Activated naive CD4-positive, alpha-beta T cell treated with anti-CD3 and anti-CD28 coated beads for 36 hours (primary cell): ENCODE measurements around the gene RIMBP2. TPM values are rescaled to one million over a fixed set of nuclear protein-coding genes. Genes with fewer than 3 reads are reported as not detected.
"Not testable (repeated sequence)": the region's sequence is repeated elsewhere in the genome, so short reads cannot be mapped to it uniquely, and the experiment has no call there.

ENCODE experiments used
- CTCF ChIA-PET: fragments of 350-600 bp; sonication (Branson Sonifier 250); formaldehyde crosslinking; loops from one replicate; lab custom pipeline; 2021; ENCODE audit warnings: antibody characterized with exemption; lab: Charles Lee
- DNase-seq: peaks from one replicate; pipeline ENCODE4 v3.0.0-alpha.2; 2020
- H3K27ac Mint-ChIP-seq: one replicate; pipeline ENCODE4 v1.8.0; 2021; ENCODE audit warnings: mild to moderate bottlenecking, mixed read lengths
- H3K27me3 Mint-ChIP-seq: one replicate; pipeline ENCODE4 v1.8.0; 2021; ENCODE audit warnings: low read depth, mixed read lengths
- H3K36me3 Mint-ChIP-seq: one replicate; pipeline ENCODE4 v1.8.0; 2021; ENCODE audit warnings: low read depth, mixed read lengths
- H3K4me1 Mint-ChIP-seq: one replicate; pipeline ENCODE4 v1.8.0; 2021; ENCODE audit warnings: low read depth, mixed read lengths
- H3K4me3 Mint-ChIP-seq: one replicate; pipeline ENCODE4 v1.8.0; 2021; ENCODE audit warnings: mild to moderate bottlenecking, moderate library complexity, mixed read lengths
- H3K9me3 Mint-ChIP-seq: one replicate; pipeline ENCODE4 v1.8.0; 2021; ENCODE audit warnings: mixed read lengths
- intact Hi-C: fragments of 100-400 bp; cut with micrococcal nuclease; formaldehyde crosslinking; loops from one replicate; pipeline ENCODE4 v1.15.1; 2023
- total RNA-seq, 2 experiments: library from RNA; stranded (reverse); gene quantifications; one replicate each; pipeline ENCODE4 v1.2.3, GENCODE V29; 2021

Gene RIMBP2
- total RNA-seq, 2 experiments from 2014 or later: not detected

DNA sequence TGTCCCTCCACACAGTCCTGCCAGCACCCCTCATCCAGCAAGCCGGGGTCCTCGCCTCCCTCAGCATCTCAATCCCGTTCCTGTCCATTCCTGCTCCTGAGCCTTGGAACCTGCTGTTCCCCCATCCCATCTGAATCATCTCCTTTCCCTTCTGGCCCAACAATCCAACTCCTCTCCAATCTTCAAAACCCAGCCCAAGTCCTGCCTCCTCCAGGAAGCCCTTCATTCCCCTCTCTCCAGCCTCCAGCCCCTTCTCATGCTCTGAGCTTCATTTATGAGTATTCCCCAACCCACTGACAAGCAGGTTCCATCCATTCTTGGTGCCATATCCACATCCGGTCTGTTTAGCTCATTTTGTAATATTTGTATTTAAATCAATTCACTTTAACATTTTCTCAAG lies 128.1 kb downstream of the RIMBP2 start:
- H3K4me3 Mint-ChIP-seq: no peak overlapping the region
- DNase-seq: no peak
- peaks cover 4% of the 10 kb centered on the region for H3K9me3 Mint-ChIP-seq
- no peaks in the 10 kb centered on the region for H3K4me1 Mint-ChIP-seq
- intact Hi-C loops: no loop called here
- no peak overlapping the region for H3K27ac Mint-ChIP-seq
- no peaks in the 10 kb centered on the region for H3K36me3 Mint-ChIP-seq
- H3K27me3 Mint-ChIP-seq: peaks cover 4% of the 10 kb centered on the region
- CTCF ChIA-PET: no interaction called here

DNA sequence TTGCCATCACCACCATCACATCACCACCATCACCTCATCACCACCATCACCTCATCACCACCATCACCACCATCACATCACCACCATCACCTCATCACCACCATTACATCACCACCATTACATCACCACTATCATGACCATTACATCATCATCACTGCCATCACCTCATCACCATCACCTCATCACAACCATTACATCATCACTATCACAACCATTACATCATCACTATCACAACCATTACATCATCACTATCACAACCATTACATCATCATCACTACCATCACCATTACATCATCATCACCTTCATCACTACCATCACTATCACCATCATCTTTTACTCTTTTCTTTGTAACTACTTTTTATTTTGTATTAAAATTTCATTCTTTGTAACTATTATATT lies 131.6 kb downstream of the RIMBP2 start:
- intact Hi-C loops, H3K27me3 Mint-ChIP-seq, DNase-seq, CTCF ChIA-PET, H3K4me1 Mint-ChIP-seq, H3K36me3 Mint-ChIP-seq, H3K27ac Mint-ChIP-seq, H3K4me3 Mint-ChIP-seq: not testable (repeated sequence)
- peaks cover 11% of the 10 kb centered on the region for H3K9me3 Mint-ChIP-seq

DNA sequence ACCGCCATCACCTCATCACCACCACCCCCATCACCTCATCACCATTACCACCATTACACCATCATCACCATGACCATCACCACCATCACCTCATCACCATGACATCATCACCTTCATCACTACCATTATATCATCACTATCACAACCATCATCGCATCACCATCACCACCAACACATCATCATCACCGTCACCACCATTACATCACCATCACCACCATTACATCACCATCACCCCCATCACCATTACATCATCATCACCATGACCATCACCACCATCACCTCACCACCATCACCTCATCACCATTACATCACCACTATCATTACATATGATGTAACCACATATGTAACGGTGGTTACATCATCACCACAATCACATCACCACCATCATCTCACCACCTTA lies 132.3 kb downstream of the RIMBP2 start:
- CTCF ChIA-PET: no interaction called here
- H3K27me3 Mint-ChIP-seq: peaks cover 10% of the 10 kb centered on the region
- H3K4me1 Mint-ChIP-seq: no peaks in the 10 kb centered on the region
- H3K36me3 Mint-ChIP-seq: no peaks in the 10 kb centered on the region
- no peak overlapping the region for H3K4me3 Mint-ChIP-seq
- intact Hi-C loops: no loop called here
- H3K9me3 Mint-ChIP-seq: peaks cover 11% of the 10 kb centered on the region
- H3K27ac Mint-ChIP-seq: no peak overlapping the region
- DNase-seq: no peak

DNA sequence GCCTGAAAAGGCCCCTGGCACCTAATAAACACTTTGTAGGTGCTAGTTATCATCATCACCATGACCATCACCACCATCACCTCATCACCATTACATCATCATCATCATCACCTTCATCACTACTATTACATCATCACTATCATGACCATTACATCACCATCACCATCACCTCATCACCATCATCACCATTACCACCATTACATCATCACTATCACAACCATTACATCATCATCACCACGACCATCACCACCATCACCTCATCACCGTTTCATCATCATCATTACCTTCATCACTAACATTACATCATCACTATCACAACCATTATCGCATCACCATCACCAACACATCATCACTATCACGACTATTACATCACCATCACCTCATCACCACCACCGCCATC lies 132.8 kb downstream of the RIMBP2 start:
- intact Hi-C loops: no loop called here
- Mint-ChIP-seq H3K36me3 (no peaks in the 10 kb centered on the region), H3K4me1 (no peaks in the 10 kb centered on the region), H3K9me3 (peaks cover 11% of the 10 kb centered on the region), H3K27me3 (peaks cover 8% of the 10 kb centered on the region), H3K4me3 (no peak overlapping the region), H3K27ac (no peak overlapping the region)
- CTCF ChIA-PET: no interaction called here
- no peak for DNase-seq

- no peaks in the 10 kb centered on the region for H3K36me3 Mint-ChIP-seq
- H3K27ac Mint-ChIP-seq: no peak overlapping the region
- H3K9me3 Mint-ChIP-seq: peaks cover 7% of the 10 kb centered on the region
- no peak for DNase-seq
- H3K4me1 Mint-ChIP-seq: no peaks in the 10 kb centered on the region
- H3K4me3 Mint-ChIP-seq: no peak overlapping the region
- intact Hi-C loops: no loop called here
- peaks cover 8% of the 10 kb centered on the region for H3K27me3 Mint-ChIP-seq
- CTCF ChIA-PET: no interaction called here
Observed at GRCh38 chr12:130582286-130582685, 133.8 kb downstream of the RIMBP2 start.

DNA sequence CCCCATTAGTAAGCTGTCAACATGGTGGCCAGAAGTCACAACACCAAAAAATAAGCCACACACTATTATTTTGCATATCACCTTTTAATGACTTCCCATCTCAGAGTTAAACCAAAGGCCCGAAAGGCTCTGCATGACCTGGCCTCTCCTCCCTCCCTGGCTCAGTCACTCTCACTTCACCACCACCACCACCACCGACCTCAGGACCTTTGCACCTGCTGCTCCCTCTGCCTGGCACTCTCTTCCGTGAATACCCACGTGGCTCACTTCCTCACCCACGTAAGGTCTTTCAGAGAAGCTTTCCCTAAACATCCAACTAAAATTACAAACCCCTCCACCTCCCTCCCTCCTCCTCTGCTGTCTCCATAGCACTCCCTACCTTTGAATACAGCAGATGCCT lies 134.3 kb downstream of the RIMBP2 start:
- H3K36me3 Mint-ChIP-seq: no peaks in the 10 kb centered on the region
- intact Hi-C loops: no loop called here

DNA sequence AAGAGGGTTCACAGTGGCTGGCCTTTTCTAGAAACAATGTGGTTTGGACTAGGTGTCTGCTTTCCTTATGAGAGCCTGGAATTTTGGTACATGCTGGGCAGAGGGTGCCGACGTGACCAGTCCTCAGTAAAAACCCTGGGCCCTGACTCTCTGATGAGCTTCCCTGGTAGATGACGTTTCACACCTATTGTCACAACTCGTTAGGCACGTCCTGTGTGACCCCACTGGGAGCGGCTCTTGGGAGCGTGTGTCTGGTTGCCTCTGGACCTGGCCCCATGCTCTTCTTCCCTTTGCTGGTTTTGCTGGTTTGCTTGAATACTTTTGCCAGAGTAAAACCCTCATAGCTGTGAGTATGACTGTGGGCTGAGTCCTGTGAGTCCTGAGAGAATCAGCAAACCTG lies 136.9 kb downstream of the RIMBP2 start:
- Mint-ChIP-seq H3K27me3 (peaks cover 8% of the 10 kb centered on the region), H3K4me3 (no peak overlapping the region), H3K36me3 (no peaks in the 10 kb centered on the region), H3K9me3 (peaks cover 7% of the 10 kb centered on the region), H3K4me1 (no peaks in the 10 kb centered on the region), H3K27ac (no peak overlapping the region)
- intact Hi-C loops: no loop called here
- CTCF ChIA-PET: no interaction called here
- DNase-seq: no peak

More for the DNA sequence above, 134.3 kb downstream of the RIMBP2 start:
- Mint-ChIP-seq H3K27ac (no peak overlapping the region), H3K27me3 (peaks cover 8% of the 10 kb centered on the region), H3K9me3 (peaks cover 7% of the 10 kb centered on the region), H3K4me3 (no peak overlapping the region), H3K4me1 (no peaks in the 10 kb centered on the region)
- DNase-seq: no peak
- CTCF ChIA-PET: no interaction called here

- Mint-ChIP-seq H3K4me1 (no peaks in the 10 kb centered on the region), H3K36me3 (no peaks in the 10 kb centered on the region), H3K27me3 (peaks cover 8% of the 10 kb centered on the region), H3K4me3 (no peak overlapping the region), H3K9me3 (peaks cover 4% of the 10 kb centered on the region), H3K27ac (no peak overlapping the region)
- CTCF ChIA-PET: interaction anchor here (0.6 to 1.4 kb wide), 2 partner anchors 103 to 139 kb away, joined by 3 read pairs; no protein-coding TSS in a partner anchor
- intact Hi-C loops: no loop called here
- no peak for DNase-seq
Observed at GRCh38 chr12:130577351-130577750, 138.7 kb downstream of the RIMBP2 start.

DNA sequence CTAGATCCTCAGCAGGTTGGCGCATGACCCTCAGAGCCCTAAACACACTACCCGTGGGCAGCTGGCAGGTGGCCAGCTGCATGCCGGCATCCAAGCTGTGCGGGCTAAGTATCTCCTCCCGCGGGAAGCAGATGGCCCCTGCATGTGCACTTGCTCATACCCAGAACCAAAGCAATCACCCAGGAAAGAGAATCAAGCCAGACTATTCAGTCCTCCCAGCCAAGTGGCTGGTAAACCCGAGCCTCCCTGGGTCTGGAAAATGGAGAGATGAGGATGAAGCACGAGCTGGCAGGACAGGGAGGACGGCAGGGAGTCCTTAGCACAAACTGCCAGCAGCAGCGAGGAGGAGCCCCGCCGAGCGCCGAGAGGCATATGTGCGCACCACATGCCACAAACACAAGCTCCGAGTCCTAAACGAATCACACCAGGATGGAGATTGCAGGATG lies 139.7 kb downstream of the RIMBP2 start:
- Mint-ChIP-seq H3K27me3 (peaks cover 8% of the 10 kb centered on the region), H3K36me3 (no peaks in the 10 kb centered on the region), H3K4me1 (no peaks in the 10 kb centered on the region), H3K9me3 (no peaks in the 10 kb centered on the region), H3K4me3 (no peak overlapping the region), H3K27ac (no peak overlapping the region)
- no peak for DNase-seq
- intact Hi-C loops: no loop called here
- CTCF ChIA-PET: no interaction called here

- CTCF ChIA-PET: no interaction called here
- Mint-ChIP-seq H3K9me3 (no peaks in the 10 kb centered on the region), H3K4me1 (no peaks in the 10 kb centered on the region), H3K27ac (no peak overlapping the region), H3K4me3 (no peak overlapping the region), H3K36me3 (no peaks in the 10 kb centered on the region), H3K27me3 (peaks cover 5% of the 10 kb centered on the region)
- intact Hi-C loops: no loop called here
- no peak for DNase-seq
Observed at GRCh38 chr12:130574402-130574801, 141.7 kb downstream of the RIMBP2 start.

DNA sequence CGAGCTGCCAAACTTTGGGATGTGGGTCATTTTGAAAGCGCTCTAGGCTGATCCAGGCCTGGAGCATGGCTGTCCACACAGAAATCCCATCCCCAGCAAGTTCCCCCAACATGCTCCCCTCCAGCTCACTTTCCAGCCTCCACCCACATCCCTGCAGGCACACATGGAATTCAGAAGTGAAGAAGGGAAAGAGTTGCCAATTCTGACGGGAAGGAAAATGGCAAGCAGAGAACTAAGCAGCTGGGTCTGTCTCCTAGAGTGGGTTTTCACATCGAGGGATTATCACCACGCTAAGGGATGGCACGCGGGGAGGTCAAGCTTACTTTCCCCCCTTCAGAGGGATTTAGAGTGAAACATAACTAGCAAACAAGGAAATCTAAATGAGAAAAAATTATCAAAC lies 142.3 kb downstream of the RIMBP2 start:
- CTCF ChIA-PET: no interaction called here
- H3K27ac Mint-ChIP-seq: no peak overlapping the region
- no peaks in the 10 kb centered on the region for H3K4me1 Mint-ChIP-seq
- no peak overlapping the region for H3K4me3 Mint-ChIP-seq
- no peaks in the 10 kb centered on the region for H3K9me3 Mint-ChIP-seq
- intact Hi-C loops: no loop called here
- DNase-seq: no peak
- no peaks in the 10 kb centered on the region for H3K36me3 Mint-ChIP-seq
- peaks cover 1% of the 10 kb centered on the region for H3K27me3 Mint-ChIP-seq

- Mint-ChIP-seq H3K27ac (no peak overlapping the region), H3K4me1 (no peaks in the 10 kb centered on the region), H3K9me3 (no peaks in the 10 kb centered on the region), H3K27me3 (peaks cover 1% of the 10 kb centered on the region), H3K4me3 (no peak overlapping the region), H3K36me3 (no peaks in the 10 kb centered on the region)
- CTCF ChIA-PET: no interaction called here
- intact Hi-C loops: no loop called here
- DNase-seq: no peak
Observed at GRCh38 chr12:130573235-130573634, 142.9 kb downstream of the RIMBP2 start.

DNA sequence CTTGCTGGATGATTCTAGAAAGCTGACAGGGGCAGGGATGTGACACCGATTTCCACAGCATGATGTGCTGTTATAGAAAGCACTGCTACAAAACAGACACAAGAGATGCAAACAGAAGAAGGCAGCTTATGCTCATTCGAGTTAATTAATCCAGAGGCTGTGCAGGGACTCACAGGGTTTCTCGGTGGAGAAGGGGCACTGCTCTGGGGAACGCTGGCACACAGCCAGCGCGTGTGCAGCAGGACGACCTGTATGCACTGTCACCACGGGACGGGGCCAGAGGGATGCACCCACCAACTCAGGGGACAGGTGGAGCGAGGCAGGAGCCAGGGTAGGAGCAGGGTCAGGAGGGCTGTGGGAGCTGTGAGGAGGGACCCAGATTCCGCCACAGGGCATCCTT lies 143.5 kb downstream of the RIMBP2 start:
- Mint-ChIP-seq H3K27ac (no peak overlapping the region), H3K9me3 (no peaks in the 10 kb centered on the region), H3K4me1 (no peaks in the 10 kb centered on the region), H3K27me3 (peaks cover 1% of the 10 kb centered on the region), H3K4me3 (no peak overlapping the region), H3K36me3 (no peaks in the 10 kb centered on the region)
- DNase-seq: no peak
- intact Hi-C loops: no loop called here
- CTCF ChIA-PET: no interaction called here

DNA sequence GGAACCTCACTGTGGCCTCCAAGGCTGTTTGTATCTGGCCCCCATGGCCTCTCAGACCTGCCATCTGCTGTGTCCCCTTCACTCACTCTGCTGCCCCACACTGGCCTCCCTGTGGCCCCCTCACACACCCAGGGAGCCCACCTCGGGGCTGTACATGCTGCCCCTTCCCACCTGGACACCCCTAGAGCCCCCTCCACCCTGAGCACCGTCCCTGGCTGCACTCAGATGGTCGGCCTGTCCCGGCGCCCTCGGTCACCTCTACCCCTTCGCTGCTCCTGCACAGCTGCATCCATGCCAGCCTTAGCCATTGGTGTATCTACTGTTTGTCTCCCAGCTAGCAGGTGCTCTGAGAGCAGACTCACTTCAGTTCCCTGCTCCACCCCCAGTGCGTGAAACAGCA lies 144.4 kb downstream of the RIMBP2 start:
- no peak overlapping the region for H3K4me3 Mint-ChIP-seq
- intact Hi-C loops: no loop called here
- DNase-seq: no peak
- no peaks in the 10 kb centered on the region for H3K4me1 Mint-ChIP-seq
- H3K36me3 Mint-ChIP-seq: no peaks in the 10 kb centered on the region
- peaks cover 1% of the 10 kb centered on the region for H3K27me3 Mint-ChIP-seq
- peaks cover 3% of the 10 kb centered on the region for H3K9me3 Mint-ChIP-seq
- no peak overlapping the region for H3K27ac Mint-ChIP-seq
- CTCF ChIA-PET: no interaction called here
